ENCODE results near the gene TGFBR2. TPM values are rescaled to one million over a fixed set of nuclear protein-coding genes. Genes with fewer than 3 reads are reported as not detected.

The TGFBR2 gene
- total and polyA plus RNA-seq, 10 of the 15 experiments (the other 5 are each of a cell fraction or from before 2014, with no cell fraction given), result 0.02 to 0.98 (median 0.18) TPM; not detected in 1

DNA sequence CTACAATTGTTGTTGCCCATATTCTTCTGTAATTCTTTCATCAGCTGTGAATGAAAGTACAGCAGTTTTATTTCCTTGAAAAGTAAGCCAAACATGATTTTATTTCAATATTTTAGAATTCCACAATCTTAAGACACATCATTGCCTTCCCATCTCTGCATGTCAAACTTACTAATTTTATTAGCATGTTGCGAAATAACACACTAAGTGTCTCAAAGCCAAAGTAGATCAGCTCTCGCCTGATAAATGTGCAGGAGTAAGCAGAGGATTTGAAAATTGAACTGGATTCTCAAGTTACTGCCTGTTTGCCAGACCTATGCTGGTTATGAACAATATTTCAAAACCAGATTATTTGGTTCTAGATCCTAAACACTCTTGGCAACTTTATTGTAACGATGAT is 25.7 kb downstream of the TGFBR2 start (continued):
- no peak for TF ChIP-seq ATF7 (IDR thresholded peaks at IDR 0.05; ENCODE audit: low read depth)
- no peak for TF ChIP-seq SMAD1 (IDR thresholded peaks at IDR 0.05; ENCODE audit: low read depth, partially characterized antibody)
- TF ChIP-seq CBFB (IDR thresholded peaks at IDR 0.05; ENCODE audit: low read depth), result no peak
- TF ChIP-seq ETV6 (conservative IDR thresholded peaks at IDR 0.05 in 1 of 2, IDR thresholded peaks at IDR 0.05 in 1 of 2; ENCODE audit: borderline replicate concordance in 1 of 2, low read depth in 1 of 2), result no peak
- no peak for TF ChIP-seq EGR1 (IDR thresholded peaks at IDR 0.05; ENCODE audit: borderline replicate concordance in 1 of 2, low read depth in 2 of 2, low read length in 2 of 2)
- no peak for TF ChIP-seq SMARCA5 (IDR thresholded peaks at IDR 0.05)

DNA sequence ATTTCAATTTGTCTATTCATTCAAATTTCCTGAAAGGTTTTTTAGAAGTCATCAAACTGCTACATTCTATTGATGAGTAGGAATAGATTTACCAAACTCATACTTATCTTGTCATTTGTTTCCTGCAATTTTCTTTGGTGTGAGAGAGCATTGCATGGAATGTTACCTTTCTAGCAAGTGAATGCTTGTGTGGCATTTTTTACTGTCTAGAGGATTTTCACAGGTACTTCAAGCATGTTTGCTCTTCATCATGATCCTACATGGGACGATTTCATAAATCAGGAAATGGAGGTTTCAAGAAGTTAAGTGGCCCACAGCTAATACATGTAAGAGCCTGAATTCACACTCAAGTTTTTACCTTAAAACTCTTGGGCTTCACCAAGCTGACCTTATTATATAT is 26.1 kb downstream of the TGFBR2 start:
- Histone ChIP-seq H3K4me2 (ENCODE audit: control insufficient read depth, insufficient read depth) (no peak overlapping the region), H3K9ac (ENCODE audit: control insufficient read depth, insufficient read depth, low read length) (no peak overlapping the region), H3K27me3 (replicated peaks in 1 of 2; ENCODE audit: control insufficient read depth in 2 of 2, insufficient read depth in 2 of 2, low read length in 1 of 2) (no peaks in the 10 kb centered on the region), H3K4me3 (no peak overlapping the region), H3K9me3 (replicated peaks; ENCODE audit: control insufficient read depth, insufficient read depth, low read length) (no peaks in the 10 kb centered on the region; the same call in 2 of the 3 replicates), H2AFZ (ENCODE audit: control insufficient read depth, low read depth, low read length) (no peak overlapping the region), H3K27ac (ENCODE audit: control insufficient read depth, insufficient read depth) (no peak overlapping the region), H3K4me1 (ENCODE audit: control insufficient read depth, insufficient read depth, low read length) (no peaks in the 10 kb centered on the region), H4K20me1 (ENCODE audit: control insufficient read depth, insufficient read depth) (no peaks in the 10 kb centered on the region), H3K79me2 (ENCODE audit: control insufficient read depth, insufficient read depth, low read length) (no peaks in the 10 kb centered on the region), H3K36me3 (ENCODE audit: control insufficient read depth in 2 of 2, insufficient read depth in 2 of 2, low read length in 1 of 2) (no peaks in the 10 kb centered on the region)
- DNase-seq (ENCODE audit: low read depth, low spot score) (no peak), ATAC-seq (no peak), FAIRE-seq (no peak)
- BruUV-seq (replicated peaks), result no TSS peak
- SMC1A ChIA-PET (ENCODE audit: uncharacterized antibody, unreplicated experiment), result interaction anchor here (1.2 kb wide), 1 partner anchor 10 kb away, joined by 4 read pairs; no protein-coding TSS in a partner anchor
- intact Hi-C loops (cut with micrococcal nuclease; ENCODE audit: unreplicated experiment), result no loop called here
- POLR2A ChIA-PET, result no interaction called here
- RAD21 ChIA-PET (ENCODE audit: unreplicated experiment), result no interaction called here
- in situ Hi-C loops (cut with MboI), result no loop called here
- WGBS (ENCODE audit: insufficient coverage, insufficient replicate concordance, low lambda C conversion rate, missing lambda C conversion rate), result 0% methylated on average over 1 of the region's 1 CpG
- CTCF ChIA-PET, result no interaction called here
- TF ChIP-seq, protein P1, sequence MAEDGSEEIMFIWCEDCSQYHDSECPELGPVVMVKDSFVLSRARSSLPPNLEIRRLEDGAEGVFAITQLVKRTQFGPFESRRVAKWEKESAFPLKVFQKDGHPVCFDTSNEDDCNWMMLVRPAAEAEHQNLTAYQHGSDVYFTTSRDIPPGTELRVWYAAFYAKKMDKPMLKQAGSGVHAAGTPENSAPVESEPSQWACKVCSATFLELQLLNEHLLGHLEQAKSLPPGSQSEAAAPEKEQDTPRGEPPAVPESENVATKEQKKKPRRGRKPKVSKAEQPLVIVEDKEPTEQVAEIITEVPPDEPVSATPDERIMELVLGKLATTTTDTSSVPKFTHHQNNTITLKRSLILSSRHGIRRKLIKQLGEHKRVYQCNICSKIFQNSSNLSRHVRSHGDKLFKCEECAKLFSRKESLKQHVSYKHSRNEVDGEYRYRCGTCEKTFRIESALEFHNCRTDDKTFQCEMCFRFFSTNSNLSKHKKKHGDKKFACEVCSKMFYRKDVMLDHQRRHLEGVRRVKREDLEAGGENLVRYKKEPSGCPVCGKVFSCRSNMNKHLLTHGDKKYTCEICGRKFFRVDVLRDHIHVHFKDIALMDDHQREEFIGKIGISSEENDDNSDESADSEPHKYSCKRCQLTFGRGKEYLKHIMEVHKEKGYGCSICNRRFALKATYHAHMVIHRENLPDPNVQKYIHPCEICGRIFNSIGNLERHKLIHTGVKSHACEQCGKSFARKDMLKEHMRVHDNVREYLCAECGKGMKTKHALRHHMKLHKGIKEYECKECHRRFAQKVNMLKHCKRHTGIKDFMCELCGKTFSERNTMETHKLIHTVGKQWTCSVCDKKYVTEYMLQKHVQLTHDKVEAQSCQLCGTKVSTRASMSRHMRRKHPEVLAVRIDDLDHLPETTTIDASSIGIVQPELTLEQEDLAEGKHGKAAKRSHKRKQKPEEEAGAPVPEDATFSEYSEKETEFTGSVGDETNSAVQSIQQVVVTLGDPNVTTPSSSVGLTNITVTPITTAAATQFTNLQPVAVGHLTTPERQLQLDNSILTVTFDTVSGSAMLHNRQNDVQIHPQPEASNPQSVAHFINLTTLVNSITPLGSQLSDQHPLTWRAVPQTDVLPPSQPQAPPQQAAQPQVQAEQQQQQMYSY (CRISPR knock-in tag; IDR thresholded peaks at IDR 0.05), result no peak
- TF ChIP-seq TARDBP (IDR thresholded peaks at IDR 0.05; ENCODE audit: borderline replicate concordance) (no peak), STAT3 (IDR thresholded peaks at IDR 0.05; ENCODE audit: low read depth, low read length) (no peak), SRF (IDR thresholded peaks at IDR 0.05; ENCODE audit: low read depth in 2 of 2, low read length in 2 of 2) (no peak), RAD51 (IDR thresholded peaks at IDR 0.05) (no peak), CEBPB (IDR thresholded peaks at IDR 0.05; ENCODE audit: borderline replicate concordance in 1 of 2, low read depth in 2 of 2, low read length in 2 of 2) (no peak)
- TF ChIP-seq, protein P2, sequence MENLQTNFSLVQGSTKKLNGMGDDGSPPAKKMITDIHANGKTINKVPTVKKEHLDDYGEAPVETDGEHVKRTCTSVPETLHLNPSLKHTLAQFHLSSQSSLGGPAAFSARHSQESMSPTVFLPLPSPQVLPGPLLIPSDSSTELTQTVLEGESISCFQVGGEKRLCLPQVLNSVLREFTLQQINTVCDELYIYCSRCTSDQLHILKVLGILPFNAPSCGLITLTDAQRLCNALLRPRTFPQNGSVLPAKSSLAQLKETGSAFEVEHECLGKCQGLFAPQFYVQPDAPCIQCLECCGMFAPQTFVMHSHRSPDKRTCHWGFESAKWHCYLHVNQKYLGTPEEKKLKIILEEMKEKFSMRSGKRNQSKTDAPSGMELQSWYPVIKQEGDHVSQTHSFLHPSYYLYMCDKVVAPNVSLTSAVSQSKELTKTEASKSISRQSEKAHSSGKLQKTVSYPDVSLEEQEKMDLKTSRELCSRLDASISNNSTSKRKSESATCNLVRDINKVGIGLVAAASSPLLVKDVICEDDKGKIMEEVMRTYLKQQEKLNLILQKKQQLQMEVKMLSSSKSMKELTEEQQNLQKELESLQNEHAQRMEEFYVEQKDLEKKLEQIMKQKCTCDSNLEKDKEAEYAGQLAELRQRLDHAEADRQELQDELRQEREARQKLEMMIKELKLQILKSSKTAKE (IDR thresholded peaks at IDR 0.05; ENCODE audit: low read depth, poor library complexity, severe bottlenecking), result no peak
- TF ChIP-seq, protein P3, sequence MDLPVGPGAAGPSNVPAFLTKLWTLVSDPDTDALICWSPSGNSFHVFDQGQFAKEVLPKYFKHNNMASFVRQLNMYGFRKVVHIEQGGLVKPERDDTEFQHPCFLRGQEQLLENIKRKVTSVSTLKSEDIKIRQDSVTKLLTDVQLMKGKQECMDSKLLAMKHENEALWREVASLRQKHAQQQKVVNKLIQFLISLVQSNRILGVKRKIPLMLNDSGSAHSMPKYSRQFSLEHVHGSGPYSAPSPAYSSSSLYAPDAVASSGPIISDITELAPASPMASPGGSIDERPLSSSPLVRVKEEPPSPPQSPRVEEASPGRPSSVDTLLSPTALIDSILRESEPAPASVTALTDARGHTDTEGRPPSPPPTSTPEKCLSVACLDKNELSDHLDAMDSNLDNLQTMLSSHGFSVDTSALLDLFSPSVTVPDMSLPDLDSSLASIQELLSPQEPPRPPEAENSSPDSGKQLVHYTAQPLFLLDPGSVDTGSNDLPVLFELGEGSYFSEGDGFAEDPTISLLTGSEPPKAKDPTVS (IDR thresholded peaks at IDR 0.05; ENCODE audit: low read depth, low read length), result no peak
- TF ChIP-seq, protein P4, sequence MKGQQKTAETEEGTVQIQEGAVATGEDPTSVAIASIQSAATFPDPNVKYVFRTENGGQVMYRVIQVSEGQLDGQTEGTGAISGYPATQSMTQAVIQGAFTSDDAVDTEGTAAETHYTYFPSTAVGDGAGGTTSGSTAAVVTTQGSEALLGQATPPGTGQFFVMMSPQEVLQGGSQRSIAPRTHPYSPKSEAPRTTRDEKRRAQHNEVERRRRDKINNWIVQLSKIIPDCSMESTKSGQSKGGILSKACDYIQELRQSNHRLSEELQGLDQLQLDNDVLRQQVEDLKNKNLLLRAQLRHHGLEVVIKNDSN (IDR thresholded peaks at IDR 0.05; ENCODE audit: borderline replicate concordance, extremely low read length, insufficient read depth, low read depth, low read length), result no peak
